Activated CD8-positive, alpha-beta memory T cell treated with anti-CD3 and anti-CD28 coated beads for 4 hours (primary cell): ENCODE measurements around the gene TEDC1.

ENCODE experiments used
- DNase-seq, 2 donors: peaks; one replicate each; pipeline ENCODE4 v3.0.0-alpha.2; 2020; ENCODE audit warnings: low read depth in 2 of 2

Gene TEDC1

DNA sequence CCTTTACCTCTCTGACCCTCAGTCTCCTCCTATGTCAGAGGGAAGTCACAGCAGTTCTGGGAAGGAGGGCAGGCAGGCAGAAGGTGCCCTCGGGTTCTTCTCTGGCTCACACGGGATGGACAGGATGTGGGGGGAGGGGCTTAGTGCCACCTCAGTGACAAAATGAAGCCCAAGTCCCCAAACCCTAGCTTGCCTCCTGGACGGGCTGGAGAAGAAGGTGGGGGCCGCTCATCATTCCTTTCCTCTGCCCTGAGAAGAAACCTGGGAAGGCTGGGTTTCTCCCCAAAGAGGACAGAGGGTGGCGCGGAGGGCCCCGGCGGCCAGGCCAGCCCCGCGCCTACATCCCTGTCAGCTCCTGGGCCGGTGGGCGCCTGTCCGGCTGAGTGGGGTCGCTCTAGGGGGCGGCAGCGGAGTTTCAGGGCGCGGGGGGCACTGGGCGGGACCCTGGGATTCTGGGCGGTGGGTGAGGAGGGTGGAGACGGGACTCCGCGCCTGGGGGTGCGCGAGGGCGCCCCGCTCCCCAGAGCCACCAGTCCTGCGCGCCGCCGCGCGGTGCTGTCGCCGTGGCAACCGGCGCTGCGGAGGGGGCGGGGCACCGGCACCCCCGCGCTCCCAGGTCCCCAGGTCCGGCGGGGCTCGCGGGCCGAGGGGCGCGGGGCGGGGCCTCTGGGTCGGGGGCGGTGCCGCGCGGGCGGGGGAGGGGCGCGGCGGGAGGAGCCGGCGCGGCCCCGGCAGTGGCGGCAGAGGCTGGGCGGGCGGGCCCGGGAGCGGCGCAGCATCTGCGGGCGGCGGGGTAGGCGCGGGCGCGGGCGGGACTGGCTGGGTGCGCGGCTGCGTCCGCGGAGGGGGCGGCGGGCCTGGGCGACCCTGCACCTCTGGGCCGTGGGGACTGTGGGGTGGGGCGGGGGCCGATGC lies 35.1 kb downstream of the TEDC1 start, which contains the start of gene TMEM121:
Gene TMEM121 (plus strand): TSS at position 723 of the 915 bp plus-strand sequence. CDS start 2,252 bp downstream, outside the sequence.
- no peak for DNase-seq

DNA sequence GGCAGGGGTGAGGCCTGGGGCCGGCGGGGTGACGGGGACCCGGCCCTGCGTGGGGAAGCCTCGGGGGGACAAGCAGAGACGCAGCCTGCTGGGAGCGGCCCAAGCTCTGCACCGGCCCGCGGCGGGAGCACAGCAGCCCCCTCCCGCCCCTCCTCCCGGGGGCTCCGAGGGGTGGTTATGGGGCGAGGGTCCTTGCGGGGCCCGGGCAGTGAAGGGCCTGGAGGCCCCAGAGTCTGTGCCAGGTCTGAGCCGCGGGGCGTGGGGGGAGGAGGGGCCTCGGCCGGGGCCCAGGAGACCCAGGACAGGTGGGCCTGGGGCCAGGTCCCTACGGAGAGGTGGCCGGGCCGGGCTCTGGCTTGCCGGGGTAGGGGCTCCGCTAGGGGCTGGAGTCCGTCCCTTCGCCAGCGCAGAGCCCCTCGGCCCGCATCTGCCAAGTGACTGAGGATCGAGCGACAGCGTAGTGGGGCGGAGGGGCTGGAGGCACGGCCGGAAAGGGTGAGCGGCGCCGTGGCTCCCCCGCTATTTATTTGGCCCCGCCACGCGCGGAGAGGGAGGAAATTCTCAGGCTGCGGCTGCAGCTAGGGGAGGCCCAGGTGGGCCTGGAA lies 35.8 kb downstream of the TEDC1 start:
- DNase-seq: no peak

DNA sequence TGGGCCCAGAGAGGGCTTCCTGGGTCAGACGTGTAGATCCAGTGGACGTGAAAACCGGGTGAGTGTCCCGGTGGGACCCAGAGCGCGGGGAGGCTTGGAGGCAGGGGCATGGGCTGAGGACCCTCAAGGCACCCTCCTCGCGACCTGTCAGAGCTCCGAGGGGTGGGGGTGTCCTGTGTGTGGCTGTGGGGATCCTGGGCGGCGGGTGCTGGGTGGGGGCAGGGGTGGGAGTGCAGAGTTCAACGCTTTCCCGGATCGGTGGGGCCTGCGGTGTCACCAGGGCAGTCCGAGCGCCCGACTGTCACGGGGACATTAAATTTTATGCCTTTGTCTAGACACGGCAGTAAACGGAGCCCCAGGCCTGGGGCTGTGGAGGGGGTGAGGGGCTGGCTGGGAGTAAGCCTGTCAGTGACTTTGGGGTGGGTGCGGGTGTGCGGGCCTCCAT lies 36.4 kb downstream of the TEDC1 start:
- no peak for DNase-seq

DNA sequence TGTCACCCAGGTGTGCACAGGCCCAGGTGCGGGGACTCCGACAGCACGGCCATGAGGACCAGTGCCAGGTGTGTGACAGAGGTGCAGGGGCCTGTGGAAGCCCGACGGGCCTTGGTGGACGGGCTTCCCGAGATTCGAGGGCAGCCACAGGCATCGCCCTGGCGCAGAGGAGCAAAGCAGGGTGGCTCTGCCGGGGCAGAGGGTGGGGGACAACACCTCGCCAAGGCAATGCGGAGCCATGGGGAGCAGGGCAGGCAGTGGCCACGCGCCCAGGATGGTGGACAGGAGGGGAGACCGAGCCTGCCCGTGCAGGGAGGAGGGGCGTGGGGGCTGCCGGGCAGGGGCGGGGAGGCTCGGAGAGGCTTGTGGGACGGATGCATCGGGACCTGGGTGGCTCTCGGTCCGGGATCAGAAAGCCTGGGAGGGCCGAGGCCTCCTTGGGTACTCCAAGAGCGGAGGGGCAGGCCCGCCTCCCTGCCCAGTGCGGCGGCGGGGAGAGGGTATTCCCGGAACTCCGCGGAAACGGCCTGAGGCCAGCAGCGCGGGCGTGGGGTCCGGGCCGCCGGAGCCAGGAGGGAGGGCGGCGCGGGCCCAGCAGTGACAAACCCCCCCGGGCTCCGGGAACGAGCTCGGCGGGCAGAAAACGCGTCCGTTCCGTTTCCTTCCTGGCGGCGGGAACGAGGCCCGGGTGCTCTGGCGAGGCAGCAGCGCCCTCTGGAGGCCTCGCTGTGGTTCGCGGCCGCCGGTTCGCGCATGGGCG lies 37.0 kb downstream of the TEDC1 start:
- peak; percentile 50 to 54 for DNase-seq

DNA sequence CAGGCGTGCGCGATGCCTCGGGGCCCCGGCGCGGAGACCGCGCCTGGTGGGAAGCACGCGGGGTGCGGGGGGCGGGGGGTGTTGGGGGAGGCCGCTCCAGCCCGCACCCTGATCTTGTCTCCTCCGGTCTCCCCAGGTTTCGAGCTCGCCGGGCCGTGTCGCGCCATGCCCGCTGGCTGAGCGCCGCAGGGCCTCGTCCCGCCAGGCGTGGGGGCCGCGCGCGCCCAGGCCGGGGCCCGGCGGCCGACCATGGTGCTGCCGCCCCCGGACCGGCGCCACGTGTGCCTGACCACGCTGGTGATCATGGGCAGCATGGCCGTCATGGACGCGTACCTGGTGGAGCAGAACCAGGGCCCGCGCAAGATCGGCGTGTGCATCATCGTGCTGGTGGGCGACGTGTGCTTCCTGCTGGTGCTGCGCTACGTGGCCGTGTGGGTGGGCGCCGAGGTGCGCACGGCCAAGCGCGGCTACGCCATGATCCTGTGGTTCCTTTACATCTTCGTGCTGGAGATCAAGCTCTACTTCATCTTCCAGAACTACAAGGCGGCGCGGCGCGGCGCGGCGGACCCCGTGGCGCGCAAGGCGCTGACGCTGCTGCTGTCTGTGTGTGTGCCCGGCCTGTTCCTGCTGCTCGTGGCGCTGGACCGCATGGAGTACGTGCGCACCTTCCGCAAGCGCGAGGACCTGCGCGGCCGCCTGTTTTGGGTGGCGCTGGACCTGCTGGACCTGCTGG lies 37.7 kb downstream of the TEDC1 start:
- peak; percentile 26 to 55 for DNase-seq

DNA sequence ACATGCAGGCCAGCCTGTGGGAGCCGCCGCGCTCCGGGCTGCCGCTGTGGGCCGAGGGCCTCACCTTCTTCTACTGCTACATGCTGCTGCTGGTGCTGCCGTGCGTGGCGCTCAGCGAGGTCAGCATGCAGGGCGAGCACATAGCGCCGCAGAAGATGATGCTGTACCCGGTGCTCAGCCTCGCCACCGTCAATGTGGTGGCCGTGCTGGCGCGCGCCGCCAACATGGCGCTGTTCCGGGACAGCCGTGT lies 38.2 kb downstream of the TEDC1 start:
- no peak for DNase-seq

DNA sequence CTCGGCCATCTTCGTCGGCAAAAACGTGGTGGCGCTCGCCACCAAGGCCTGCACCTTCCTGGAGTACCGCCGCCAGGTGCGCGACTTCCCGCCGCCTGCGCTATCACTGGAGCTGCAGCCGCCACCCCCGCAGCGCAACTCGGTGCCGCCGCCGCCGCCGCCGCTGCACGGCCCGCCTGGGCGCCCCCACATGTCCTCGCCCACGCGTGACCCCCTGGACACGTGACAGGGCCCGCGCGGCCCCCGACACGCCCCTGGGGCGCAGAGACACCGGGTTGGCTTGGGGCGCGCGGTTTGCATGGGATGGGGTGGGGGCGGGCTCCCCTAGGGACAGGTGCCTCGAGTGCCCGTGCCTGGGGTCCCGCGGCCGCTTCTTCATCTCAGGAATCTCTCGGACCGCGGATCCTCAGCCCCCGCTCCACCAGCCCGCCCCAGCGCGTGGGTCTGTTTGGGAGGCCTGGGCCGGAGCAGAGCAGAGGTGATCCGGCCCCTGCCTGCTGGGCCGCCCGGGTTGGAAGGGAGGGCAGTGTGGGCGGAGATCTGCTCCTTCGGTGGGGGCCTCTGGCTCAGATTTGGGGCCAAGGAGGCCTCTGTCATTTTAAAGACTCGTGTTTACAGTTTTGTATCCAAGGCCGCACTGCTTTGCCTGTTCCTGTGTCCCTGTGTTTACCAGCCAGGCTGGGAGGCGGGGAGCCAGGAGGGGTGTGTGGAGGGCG lies 38.7 kb downstream of the TEDC1 start:
- DNase-seq: peak in 1 of 2 donors; percentile 37

DNA sequence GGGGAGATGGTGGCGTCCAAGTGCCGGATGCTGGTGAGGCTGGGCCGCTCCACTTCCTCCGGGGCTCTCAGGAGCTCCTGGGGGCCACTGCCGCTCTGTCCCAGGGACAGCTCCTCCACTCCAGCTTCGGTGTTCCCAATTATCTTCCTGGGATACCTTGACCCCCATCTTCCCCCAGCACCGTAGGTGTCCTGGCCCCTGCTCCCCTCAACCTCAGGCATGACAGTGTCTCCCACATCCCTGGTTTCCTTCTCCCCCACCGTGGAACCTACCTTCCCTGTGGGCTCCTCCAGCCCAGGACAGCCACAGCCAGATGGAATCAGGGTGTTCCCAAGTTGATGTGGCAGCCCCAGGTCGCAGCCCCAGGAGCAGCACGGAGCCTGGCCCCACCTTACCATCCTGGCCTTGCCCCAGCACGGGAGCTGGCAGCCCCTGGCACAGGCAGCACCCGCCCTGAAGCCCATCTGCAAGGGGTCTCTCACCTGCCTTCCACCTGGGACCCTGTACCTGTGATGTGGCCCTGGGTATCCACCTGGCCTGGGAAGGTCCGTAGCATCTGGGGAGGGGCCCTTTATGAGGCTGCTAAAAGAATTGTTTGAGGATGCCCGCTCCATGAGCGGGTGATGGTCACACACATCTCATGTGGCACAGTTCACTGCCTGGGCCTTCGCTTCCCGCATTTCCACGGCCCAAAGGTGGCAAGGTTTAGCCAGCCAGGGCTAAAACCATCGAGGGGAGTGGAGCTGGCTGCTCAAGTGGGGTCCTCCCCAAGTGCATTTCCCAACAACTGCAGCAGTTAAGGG lies 39.4 kb downstream of the TEDC1 start:
- DNase-seq: no peak

DNA sequence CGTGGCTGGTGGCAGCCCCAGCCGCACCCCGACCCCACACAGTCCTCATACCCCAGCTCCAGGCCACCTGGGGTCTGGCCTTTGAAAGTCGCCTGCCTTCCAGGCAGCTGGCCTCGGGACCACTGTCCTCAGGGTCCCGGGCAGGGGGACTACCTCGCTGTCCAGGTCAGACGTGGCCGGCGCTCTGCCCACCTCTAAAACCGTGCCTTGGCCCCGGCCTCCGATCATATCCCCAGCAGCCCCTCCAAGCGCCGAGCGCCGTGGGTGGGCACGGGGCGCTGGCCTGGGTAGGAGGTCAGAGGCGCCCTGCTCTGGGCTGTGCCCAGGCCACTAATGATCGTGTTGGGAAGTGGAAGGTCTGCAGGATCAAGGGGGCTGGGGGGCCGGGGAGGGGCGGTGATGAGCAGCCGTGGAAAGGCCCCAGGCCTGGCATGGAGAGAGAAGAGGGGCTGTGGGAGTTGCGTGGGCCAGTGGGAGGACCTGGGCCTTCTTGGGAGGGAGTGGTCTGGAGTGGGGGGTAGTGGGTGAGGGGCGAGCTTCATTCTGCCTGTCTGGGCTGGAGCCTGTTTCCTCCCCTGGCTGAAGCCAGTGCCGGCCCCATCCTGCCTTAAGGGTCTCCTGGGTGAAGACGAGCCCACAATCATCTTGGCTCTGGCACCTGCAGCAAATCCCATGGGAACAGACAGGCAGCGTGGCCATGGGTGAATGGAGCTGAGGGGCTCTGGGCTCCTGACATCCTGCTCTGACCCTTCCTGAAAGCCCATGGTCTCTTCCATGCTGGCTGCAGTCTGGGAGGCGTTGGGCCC lies 40.2 kb downstream of the TEDC1 start:
- no peak for DNase-seq

DNA sequence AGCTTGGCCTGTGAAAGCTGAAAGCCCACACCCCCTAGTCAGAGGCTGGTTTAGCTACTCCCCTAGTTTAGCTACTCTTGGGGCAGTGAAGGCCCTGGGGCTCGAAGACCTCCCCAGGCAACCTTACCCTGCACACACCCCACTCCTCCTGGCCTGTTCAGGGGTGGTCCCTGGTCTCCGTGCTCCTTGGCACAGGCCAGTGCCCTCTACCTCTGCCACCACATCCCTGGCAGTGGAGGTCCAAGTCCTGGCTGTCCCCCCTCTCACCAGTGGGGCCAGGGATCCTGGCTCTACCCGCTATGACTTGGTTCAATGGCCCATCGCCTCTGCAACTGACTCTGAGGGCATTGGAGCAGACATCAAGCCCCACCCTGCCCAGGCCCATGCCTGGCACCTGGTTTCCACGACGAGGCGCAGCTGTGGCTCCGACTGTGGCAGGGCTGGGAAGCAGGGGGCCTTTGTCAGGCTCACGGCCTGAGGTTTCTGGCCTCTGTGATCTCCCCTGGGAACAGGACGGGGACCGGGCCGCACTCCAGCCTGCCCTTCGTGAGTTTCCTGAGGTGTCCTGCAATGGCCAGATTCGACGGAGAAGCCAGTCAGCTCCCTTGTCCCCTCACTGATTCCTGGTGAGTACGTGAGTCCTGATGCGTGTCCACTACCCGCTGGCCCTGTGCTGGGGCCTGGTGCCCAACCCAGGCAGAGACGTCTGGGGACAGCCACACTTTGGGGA lies 41.0 kb downstream of the TEDC1 start:
- DNase-seq: no peak

DNA sequence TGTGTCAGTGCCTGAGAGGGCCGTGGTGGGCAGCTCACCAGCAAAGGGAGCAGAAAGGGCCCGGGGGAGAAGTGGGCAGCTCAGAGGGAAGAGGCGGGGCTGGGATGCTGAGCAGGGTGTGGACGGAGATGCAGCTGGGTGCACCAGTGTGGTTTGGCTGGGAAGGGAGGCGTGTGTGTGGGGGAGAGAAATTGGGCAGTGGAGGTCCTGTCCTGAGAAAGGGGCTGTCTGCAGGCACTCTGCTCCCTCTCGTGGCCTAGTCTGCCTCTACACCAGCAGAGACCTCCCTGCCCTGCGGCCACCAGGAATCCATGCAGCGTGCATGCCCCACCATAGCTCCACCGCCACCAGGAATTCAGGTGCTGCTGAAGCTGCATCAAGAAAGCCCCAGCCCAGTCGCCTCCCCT lies 41.7 kb downstream of the TEDC1 start:
- no peak for DNase-seq

DNA sequence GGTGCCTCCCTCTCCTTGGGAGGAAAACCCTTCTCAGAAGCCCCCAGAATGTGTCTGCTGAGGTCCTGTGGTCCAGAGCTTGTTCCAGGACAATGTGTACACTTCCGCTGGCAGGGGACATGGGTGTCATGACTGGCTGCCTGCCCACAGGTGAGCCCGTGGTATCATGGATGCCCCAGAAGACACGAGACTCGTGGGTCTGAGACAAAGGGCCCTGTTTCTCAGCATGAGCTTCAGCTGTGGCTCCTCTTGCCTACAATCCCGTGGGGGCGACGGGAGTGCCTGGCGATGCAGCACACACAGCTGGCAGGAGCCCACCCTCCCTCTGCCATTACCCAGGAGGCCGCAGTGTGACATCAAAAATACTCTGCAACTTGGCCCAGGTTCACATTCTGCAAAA lies 42.3 kb downstream of the TEDC1 start:
- DNase-seq: no peak

DNA sequence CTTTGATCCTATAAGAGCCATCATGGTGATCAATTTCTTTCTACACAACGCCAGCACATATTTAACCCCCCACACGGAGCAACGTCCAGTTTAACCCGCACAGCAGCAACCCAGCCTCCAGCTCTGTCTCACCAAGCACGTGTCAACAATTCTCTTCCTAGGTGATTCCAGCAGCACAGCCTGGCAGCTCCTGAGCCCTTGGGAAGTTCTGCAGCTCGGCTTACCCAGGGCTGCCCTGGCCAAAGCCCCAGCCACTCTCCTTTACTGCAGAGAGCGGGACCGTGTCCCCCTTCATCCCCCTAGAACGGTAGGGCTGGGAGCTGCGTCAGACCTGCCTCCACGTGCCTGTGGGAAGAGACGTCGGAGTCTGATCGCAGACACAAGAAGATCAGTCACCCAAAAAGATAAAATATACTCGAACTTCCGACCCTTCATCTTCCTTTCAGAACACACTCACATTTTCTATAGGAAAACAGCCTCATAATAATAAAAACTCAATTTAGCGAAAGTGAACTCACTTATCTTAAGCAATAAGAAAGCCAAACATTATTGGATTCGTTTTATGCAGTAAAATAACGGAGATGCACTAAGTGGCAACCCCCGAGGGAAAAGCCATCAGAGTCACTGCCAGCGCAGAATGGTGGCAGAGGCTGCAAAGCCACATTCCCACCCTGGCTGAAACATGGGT lies 42.9 kb downstream of the TEDC1 start:
- DNase-seq: no peak

DNA sequence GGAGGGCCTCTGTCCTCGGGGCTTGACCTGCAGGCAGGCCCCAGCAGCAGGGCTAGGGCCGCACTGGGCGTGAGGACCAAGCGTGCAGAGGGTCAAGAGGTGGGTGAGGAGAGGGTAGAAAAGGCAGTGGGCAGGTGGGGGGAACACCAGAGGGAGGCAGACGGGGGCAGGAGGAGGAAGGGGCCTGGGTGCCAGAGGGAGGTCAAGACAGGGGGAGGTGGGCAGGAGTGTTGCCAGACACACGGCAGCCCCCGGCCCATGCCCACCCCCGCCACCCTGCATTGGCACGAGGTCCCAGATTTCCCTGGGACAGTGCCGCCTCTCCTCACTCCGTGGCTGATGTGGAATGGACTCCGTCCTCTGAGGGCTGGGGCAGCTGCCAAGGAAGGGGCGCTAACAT lies 43.5 kb downstream of the TEDC1 start:
- no peak for DNase-seq

DNA sequence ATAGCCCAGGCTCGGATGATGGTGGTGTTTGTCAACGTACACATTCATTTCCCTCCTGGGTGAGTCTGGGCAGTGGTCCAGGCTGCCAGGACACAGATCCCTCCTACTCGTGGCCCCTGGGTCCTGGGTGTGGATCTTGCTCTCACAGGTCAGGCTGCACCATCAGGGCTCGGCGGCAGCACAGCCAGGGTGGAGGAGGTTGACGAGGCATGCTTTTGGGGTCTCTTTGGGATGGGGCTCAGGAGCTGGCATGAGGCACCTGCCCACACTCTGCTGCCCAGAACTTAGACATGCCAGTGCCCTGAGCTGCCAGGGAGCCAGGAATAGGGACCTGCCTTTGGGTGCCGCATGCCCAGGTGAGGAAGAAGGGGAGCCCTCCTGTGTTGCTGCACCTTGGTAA lies 45.0 kb downstream of the TEDC1 start:
- DNase-seq: no peak

DNA sequence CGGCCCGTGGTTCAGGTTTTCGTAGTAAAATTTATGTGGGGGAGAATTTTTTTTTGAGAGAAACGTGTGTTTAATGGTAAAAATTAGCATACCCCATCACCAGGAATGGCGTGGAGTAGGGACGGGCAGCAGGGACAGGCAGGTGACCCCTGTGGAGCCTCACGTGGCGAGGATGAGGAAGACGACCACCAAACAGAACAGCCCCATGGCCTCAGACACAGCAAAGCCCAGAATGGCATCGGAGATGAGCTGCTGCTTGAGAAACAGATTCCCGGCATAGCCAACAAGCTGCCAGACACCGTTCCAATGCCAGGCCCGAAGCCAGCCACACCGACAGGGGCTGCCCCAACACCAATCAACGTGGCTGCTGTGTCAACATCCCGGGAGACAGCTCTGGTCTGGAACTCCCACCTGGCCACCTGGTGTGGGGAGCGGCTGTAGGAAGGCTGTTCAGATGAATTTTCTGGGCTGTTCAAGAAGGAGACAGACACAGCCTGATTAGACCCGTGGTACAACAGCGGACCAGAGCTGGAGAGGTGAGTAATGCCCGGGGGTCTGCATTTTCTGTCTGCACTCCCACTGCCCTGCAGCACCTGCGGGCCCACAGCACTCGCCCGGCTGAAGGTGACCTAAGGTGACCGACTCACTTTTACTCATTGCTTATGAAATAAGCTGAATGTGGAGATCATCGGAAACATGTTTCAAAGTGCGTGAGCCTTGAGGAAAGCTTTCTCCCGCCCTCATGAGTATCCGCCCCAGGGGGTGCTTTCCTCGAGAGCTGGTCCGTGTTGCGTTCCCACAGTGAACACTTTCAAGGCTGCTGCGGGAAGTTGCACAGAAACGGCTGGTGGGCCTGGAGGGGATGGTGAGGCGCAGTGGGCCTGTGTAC lies 45.9 kb downstream of the TEDC1 start:
- DNase-seq: no peak
